CD4-positive, alpha-beta T cell (primary cell): Measurements from ENCODE around the gene CEP350. TPM values are rescaled to one million over a fixed set of nuclear protein-coding genes. Genes with fewer than 3 reads are reported as not detected.
"Not testable (repeated sequence)": the region's sequence is repeated elsewhere in the genome, so short reads cannot be mapped to it uniquely, and the experiment has no call there.

Experiments used
- ATAC-seq: fragments of 200-7000 bp; cut with Tn5 transposase; one replicate; pipeline ENCODE4 v1.10.0; 2022; ENCODE audit warnings: mild to moderate bottlenecking; ENCODE audit not compliant: poor library complexity
- CTCF ChIA-PET: fragments of 350-600 bp; sonication (Branson Sonifier 250); formaldehyde crosslinking; loops from one replicate; lab custom pipeline; 2021; ENCODE audit warnings: antibody characterized with exemption, inconsistent platforms; lab: Charles Lee
- POLR2A ChIA-PET: fragments of 350-600 bp; sonication (Branson Sonifier 250); formaldehyde crosslinking; loops from one replicate; lab custom pipeline; 2021; ENCODE audit warnings: antibody characterized with exemption, inconsistent platforms; lab: Charles Lee
- DNase-seq, 14 experiments: peaks; one replicate each; pipeline ENCODE4 v3.0.0-alpha.2; 2013 to 2020; ENCODE audit warnings: mixed read lengths in 2 of 14
- H3K27ac ChIP-seq, 2 donors: one replicate each; pipeline versions ENCODE4 v1.5.1 to v1.7.0; 2013; ENCODE audit warnings: low read length in 2 of 2, low read depth in 1 of 2, mild to moderate bottlenecking in 1 of 2
- H3K27me3 ChIP-seq, 2 experiments: 1 replicate in 1 of 2; 2 replicates in 1 of 2; pipeline versions ENCODE4 v1.6.1 to v1.7.0; 2013; ENCODE audit warnings: low read length in 2 of 2, control low read depth in 1 of 2, mild to moderate bottlenecking in 1 of 2, moderate library complexity in 1 of 2; ENCODE audit not compliant: insufficient read depth in 2 of 2, control insufficient read depth in 1 of 2
- H3K36me3 ChIP-seq: one replicate; pipeline ENCODE4 v1.6.1; 2013; ENCODE audit warnings: low read length, control low read depth; ENCODE audit not compliant: insufficient read depth
- H3K4me1 ChIP-seq: one replicate; pipeline ENCODE4 v1.6.1; 2013; ENCODE audit warnings: low read length, control low read depth; ENCODE audit not compliant: insufficient read depth
- H3K4me3 ChIP-seq: one replicate; pipeline ENCODE4 v1.5.1; 2013; ENCODE audit warnings: mild to moderate bottlenecking, low read length, moderate library complexity
- H3K9me3 ChIP-seq, 2 experiments: 1 replicate in 1 of 2; 2 replicates in 1 of 2; pipeline versions ENCODE4 v1.6.1 to v1.7.0; 2013; ENCODE audit warnings: low read length in 2 of 2, mild to moderate bottlenecking in 2 of 2, control low read depth in 1 of 2, moderate library complexity in 1 of 2; ENCODE audit not compliant: control insufficient read depth in 1 of 2, insufficient read depth in 1 of 2
- H3K27ac Mint-ChIP-seq: one replicate; pipeline ENCODE4 v1.8.0; 2020; ENCODE audit warnings: mixed read lengths
- H3K27me3 Mint-ChIP-seq: one replicate; pipeline ENCODE4 v1.8.0; 2021; ENCODE audit warnings: mixed read lengths
- H3K36me3 Mint-ChIP-seq: one replicate; pipeline ENCODE4 v1.8.0; 2021; ENCODE audit warnings: low read depth, mixed read lengths
- H3K4me1 Mint-ChIP-seq: one replicate; pipeline ENCODE4 v1.8.0; 2021; ENCODE audit warnings: low read depth, mixed read lengths
- H3K4me3 Mint-ChIP-seq: one replicate; pipeline ENCODE4 v1.8.0; 2020; ENCODE audit warnings: mild to moderate bottlenecking, mixed read lengths
- H3K9me3 Mint-ChIP-seq: one replicate; pipeline ENCODE4 v1.8.0; 2020; ENCODE audit warnings: mixed read lengths
- CTCF ChIP-seq: fragments of 200-600 bp; IDR thresholded peaks from one replicate; pipeline ENCODE4 v1.8.0; 2022; ENCODE audit warnings: antibody characterized with exemption, mild to moderate bottlenecking
- intact Hi-C, 2 experiments: fragments of 100-400 bp; cut with DNase I in 1 of 2; cut with micrococcal nuclease in 1 of 2; formaldehyde crosslinking; loops; one replicate each; pipeline versions ENCODE4 v1.15.1 to v1.9.0; 2023 to 2025; cut with DNase I, micrococcal nuclease
- total RNA-seq, 174 experiments: library from RNA in 2 of 174; stranded (reverse) in 2 of 174; gene quantifications; one replicate each; pipeline ENCODE4 v1.2.3 and lab custom pipeline; 2021 to 2026

CEP350 gene
- total RNA-seq, 2 experiments from 2014 or later = 45.5 to 51.4 TPM

- intact Hi-C loops = no loop called here
Measured at GRCh38 chr1:180133193-180133592, 178.6 kb downstream of the CEP350 start.

GRCh38 chr1:180133688-180134087, 179.1 kb downstream of the CEP350 start:
- ATAC-seq, intact Hi-C loops, DNase-seq, H3K27ac Mint-ChIP-seq, H3K4me3 ChIP-seq, H3K9me3 ChIP-seq, POLR2A ChIA-PET, H3K27ac ChIP-seq, H3K4me1 ChIP-seq, H3K4me3 Mint-ChIP-seq, H3K27me3 ChIP-seq, H3K4me1 Mint-ChIP-seq, H3K36me3 Mint-ChIP-seq, H3K9me3 Mint-ChIP-seq, H3K36me3 ChIP-seq: not testable (repeated sequence)
- H3K27me3 Mint-ChIP-seq = peaks cover 41% of the 10 kb centered on the region
- CTCF ChIA-PET = interaction anchor here (0.6 kb wide), 1 partner anchor 78 kb away, joined by 3 read pairs; no protein-coding TSS in a partner anchor

More at GRCh38 chr1:180133193-180133592, 178.6 kb downstream of the CEP350 start:
- Histone ChIP-seq H3K4me3 (no peak overlapping the region), H3K27me3 (peaks cover 0 to 8% of the 10 kb centered on the region in 2 experiments), H3K9me3 (peaks cover 0 to 6% of the 10 kb centered on the region in 2 experiments), H3K4me1 (no peaks in the 10 kb centered on the region), H3K27ac (no peak overlapping the region), H3K36me3 (no peaks in the 10 kb centered on the region)
- H3K4me3 Mint-ChIP-seq = no peak overlapping the region
- DNase-seq (no peak), ATAC-seq (no peak)
- CTCF ChIA-PET = no interaction called here
- no peaks in the 10 kb centered on the region for H3K9me3 Mint-ChIP-seq
- no peak for TF ChIP-seq CTCF
- H3K4me1 Mint-ChIP-seq = no peaks in the 10 kb centered on the region
- no peaks in the 10 kb centered on the region for H3K36me3 Mint-ChIP-seq
- no peak overlapping the region for H3K27ac Mint-ChIP-seq
- POLR2A ChIA-PET = no interaction called here
- H3K27me3 Mint-ChIP-seq = peaks cover 41% of the 10 kb centered on the region

- POLR2A ChIA-PET = no interaction called here
Measured at GRCh38 chr1:180135535-180135934, 180.9 kb downstream of the CEP350 start.

More at GRCh38 chr1:180135535-180135934, 180.9 kb downstream of the CEP350 start:
- Mint-ChIP-seq H3K36me3 (no peaks in the 10 kb centered on the region), H3K4me3 (no peak overlapping the region), H3K27me3 (peaks cover 41% of the 10 kb centered on the region), H3K9me3 (no peaks in the 10 kb centered on the region), H3K4me1 (no peaks in the 10 kb centered on the region), H3K27ac (no peak overlapping the region)
- Histone ChIP-seq H3K27me3 (peaks cover 0 to 8% of the 10 kb centered on the region in 2 experiments), H3K4me1 (no peaks in the 10 kb centered on the region), H3K9me3 (no peaks in the 10 kb centered on the region), H3K4me3 (no peak overlapping the region), H3K36me3 (no peaks in the 10 kb centered on the region), H3K27ac (no peak overlapping the region)
- CTCF ChIA-PET = no interaction called here
- ATAC-seq = no peak
- no peak for DNase-seq
- no peak for TF ChIP-seq CTCF
- intact Hi-C loops = no loop called here
